GM13976 (cell line): Measurements from ENCODE around the gene SEC16B.

Experiments
- DNase-seq: peaks from one replicate; pipeline ENCODE4 v3.0.0; 2012; ENCODE audit warnings: low spot score
- in situ Hi-C: fragments of 300-500 bp; cut with MboI; formaldehyde crosslinking; loops from one replicate; pipeline ENCODE4 v1.12.0; 2022; ENCODE audit warnings: low sequenced_read_pairs, mixed read lengths, inconsistent platforms; ENCODE audit not compliant: unreplicated experiment
- TF ChIP-seq, protein P1 (sequence below): IDR thresholded peaks from 2 replicates; pipeline ENCODE4 v1.5.1; 2012; ENCODE audit warnings: borderline replicate concordance, mild to moderate bottlenecking; ENCODE audit not compliant: insufficient read depth; ENCODE audit errors: extremely low read depth, missing control alignments, control extremely low read depth

SEC16B gene

GRCh38 chr1:177948336-177948972 lies 21.4 kb downstream of the SEC16B start:
- TF ChIP-seq, protein P1, sequence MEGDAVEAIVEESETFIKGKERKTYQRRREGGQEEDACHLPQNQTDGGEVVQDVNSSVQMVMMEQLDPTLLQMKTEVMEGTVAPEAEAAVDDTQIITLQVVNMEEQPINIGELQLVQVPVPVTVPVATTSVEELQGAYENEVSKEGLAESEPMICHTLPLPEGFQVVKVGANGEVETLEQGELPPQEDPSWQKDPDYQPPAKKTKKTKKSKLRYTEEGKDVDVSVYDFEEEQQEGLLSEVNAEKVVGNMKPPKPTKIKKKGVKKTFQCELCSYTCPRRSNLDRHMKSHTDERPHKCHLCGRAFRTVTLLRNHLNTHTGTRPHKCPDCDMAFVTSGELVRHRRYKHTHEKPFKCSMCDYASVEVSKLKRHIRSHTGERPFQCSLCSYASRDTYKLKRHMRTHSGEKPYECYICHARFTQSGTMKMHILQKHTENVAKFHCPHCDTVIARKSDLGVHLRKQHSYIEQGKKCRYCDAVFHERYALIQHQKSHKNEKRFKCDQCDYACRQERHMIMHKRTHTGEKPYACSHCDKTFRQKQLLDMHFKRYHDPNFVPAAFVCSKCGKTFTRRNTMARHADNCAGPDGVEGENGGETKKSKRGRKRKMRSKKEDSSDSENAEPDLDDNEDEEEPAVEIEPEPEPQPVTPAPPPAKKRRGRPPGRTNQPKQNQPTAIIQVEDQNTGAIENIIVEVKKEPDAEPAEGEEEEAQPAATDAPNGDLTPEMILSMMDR = peak; percentile 73
- in situ Hi-C loops = loop anchor here (25.0 kb wide), 1 partner anchor 1036 kb away; no protein-coding TSS in a partner anchor
- DNase-seq = peak; percentile 55

DNA sequence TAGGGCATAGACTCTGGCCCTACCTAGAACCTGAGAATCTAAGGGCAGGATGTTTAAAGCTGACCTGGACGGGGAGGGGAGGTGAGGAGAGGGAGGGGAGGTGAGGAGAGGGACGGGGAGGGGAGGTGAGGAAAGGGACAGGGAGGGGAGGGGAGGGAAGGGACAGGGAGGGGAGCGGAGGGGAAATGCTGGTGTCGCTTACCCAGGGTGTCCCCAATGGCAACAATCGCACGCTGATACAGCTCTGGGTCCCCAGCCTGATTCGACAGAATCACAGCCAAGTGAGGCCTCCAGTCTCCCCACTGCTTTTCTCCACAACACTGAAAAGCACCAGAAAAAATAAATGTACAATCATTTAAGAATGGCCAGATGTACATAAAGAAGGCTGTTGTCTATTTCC lies 22.2 kb downstream of the SEC16B start:
- in situ Hi-C loops = loop anchor here (25.0 kb wide), 1 partner anchor 1035 kb away; no protein-coding TSS in a partner anchor
- TF ChIP-seq, protein P1 = no peak
- no peak for DNase-seq

DNA sequence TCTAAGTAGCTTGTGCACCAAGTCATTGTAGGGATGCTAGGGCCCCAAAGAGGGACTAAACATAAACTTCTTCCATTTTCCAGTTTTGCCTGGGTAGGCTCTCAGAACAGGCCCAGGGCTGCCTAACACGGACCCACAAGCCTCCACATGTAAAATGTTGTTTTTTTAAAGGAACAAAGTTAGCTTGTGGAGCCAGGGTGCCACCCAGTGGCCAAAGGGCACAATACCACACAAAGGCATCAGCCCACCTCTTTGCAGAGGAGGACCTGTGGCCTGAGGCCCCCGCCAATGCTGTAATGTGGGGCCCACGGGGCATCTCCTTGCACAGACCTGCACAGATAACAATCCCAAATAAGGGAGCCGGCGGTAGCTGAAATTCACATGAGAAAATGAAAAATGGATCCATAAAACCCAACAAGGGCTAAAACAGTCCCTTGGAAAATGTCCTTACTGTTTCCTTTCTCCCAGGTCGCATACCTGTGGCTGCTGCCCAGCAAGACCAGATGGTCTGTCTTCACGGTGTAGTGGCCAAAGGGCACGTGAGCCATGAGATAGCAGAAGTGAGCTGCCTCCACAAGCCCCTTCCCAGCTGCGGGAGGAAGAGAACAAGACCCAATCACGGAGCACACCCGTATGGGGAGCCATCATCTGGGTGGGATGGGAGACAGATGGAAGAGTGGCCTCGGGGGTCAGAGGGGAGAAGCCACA lies 23.8 kb downstream of the SEC16B start:
- DNase-seq = peak; percentile 67
- TF ChIP-seq, protein P1 = peak; percentile 76
- in situ Hi-C loops = loop anchor here (25.0 kb wide), 1 partner anchor 1034 kb away; no protein-coding TSS in a partner anchor

- no peak for DNase-seq
- in situ Hi-C loops = loop anchor here (25.0 kb wide), 1 partner anchor 1032 kb away; no protein-coding TSS in a partner anchor
- TF ChIP-seq, protein P1 = no peak
Measured at GRCh38 chr1:177944016-177944949, 25.6 kb downstream of the SEC16B start.

GRCh38 chr1:177941976-177942375 lies 27.9 kb downstream of the SEC16B start:
- in situ Hi-C loops = loop anchor here (25.0 kb wide), 1 partner anchor 1030 kb away; no protein-coding TSS in a partner anchor
- DNase-seq = no peak
- TF ChIP-seq, protein P1 = no peak

DNA sequence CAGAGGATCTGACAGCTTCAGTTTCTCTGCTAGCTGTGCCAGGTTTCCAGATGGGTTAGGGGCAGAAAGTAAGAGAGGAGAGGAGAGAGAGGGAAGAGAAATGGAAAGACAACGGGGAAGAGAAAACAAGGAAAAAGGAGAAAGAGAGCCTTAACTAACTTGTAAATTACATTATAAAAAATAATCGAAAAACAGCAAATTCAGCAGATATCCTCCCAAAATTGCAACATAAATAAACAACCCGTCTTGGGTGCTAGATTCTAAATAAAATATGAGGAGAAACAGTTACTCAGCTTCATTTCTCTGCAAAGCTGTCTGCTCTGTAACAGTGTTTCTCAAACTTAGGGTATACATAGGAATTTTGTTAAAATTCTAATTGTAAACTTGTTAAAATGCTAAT lies 29.2 kb downstream of the SEC16B start:
- DNase-seq = no peak
- in situ Hi-C loops = loop anchor here (25.0 kb wide), 1 partner anchor 1028 kb away; no protein-coding TSS in a partner anchor
- TF ChIP-seq, protein P1 = no peak
